ENCODE measurements around the gene NR2F1. TPM values are rescaled to one million over a fixed set of nuclear protein-coding genes. Genes with fewer than 3 reads are reported as not detected.

Gene NR2F1
- total RNA-seq, 1 experiment from 2014 or later = not detected

Other genes starting within 250 kb of the NR2F1 start
- 1.7 TPM in 1 of 2 replicates, not detected in the other for gene NR2F1-AS1, start 2.0 kb upstream of the NR2F1 start, total RNA-seq (2014; rRNA removed; shearing (Covaris generic); ENCODE audit: low replicate concordance)
- gene POU5F2, start 158.4 kb downstream of the NR2F1 start, total RNA-seq (2014; rRNA removed; shearing (Covaris generic); ENCODE audit: low replicate concordance) = 0.94 and 3.3 TPM in 2 replicates

Data from Karpas-422 (cell line).